ENCODE data around the gene HOXB3.
"Not testable (repeated sequence)": the region's sequence is repeated elsewhere in the genome, so short reads cannot be mapped to it uniquely, and the experiment has no call there.

Gene HOXB3

GRCh38 chr17:48515925-48516900 lies 73.8 kb downstream of the HOXB3 start:
- no peak for DNase-seq

DNA sequence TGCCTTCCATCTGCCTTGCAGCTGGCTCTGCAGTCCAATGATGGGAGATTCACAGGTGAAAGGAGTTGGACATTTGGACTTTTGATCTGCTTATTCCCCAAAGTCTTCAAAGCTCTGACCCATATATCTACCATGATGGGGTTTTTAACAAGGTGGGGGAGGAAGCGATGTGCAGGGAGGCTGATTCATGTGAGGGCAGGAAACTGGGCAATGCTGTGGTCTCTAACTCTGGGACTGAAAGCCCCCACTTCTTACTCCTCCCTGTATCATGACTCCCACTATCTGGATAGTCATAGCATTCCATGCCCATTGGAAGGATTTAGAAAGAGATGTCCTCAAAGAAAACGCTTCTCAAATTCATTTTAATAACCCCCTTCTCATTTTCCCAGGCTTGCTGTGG lies 75.6 kb downstream of the HOXB3 start:
- DNase-seq = no peak

GRCh38 chr17:48513666-48514455 lies 76.2 kb downstream of the HOXB3 start:
- no peak for DNase-seq

GRCh38 chr17:48513097-48513496 lies 76.9 kb downstream of the HOXB3 start:
- DNase-seq = no peak

DNA sequence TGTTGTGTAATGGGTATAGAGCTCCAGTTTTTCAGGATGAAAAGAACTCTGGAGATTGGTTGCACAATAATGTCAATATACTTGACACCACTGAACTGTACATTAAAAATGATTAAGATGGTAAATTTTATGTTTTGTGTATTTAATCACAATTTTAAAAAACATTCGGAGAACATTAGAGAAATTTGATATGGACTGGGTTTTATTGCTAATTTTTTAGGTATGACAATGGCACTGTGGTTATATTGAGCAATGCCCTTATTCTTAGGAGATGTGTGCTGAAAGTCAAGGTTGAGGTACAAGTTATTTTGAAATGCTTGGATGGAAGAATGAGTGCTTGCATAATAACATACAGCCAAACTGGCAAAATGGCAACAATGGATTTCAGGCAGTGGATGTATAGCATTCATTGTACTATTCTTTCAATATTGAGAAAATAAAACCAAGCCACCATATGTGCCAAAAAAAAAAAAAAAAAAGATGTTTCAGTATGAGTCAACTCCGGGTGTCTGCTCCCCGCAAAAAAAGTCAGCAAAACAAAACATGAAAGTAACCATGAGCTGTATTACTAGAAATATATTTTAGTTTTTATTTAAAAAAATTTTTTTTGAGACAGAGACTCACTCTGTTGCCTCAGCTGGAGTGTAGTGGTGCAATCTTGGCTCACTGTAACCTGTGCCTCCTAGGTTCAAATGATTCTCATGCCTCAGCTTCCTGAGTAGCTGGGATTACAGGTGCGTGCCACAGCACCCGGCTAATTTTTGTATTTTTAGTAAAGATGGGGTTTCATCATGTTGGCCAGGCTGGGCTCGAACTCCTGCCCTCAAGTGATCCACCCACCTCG lies 79.1 kb downstream of the HOXB3 start:
- no peak for DNase-seq

DNA sequence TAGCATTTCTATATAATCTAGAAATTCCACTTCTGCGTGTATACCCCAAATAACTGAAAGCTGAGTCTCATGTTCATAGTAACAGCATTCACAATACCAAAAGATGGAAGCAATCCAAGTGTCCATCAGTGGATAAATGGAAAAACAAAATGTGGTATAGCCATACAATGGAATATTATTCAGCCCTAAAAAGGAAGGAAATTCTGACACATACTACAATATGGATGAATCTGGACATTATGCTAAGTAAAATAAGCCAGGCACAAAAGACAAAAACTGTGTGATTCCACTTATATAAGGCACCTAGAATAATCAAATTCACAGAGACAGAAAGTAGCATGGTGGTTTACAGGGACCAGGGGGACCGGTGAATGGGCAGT lies 79.7 kb downstream of the HOXB3 start:
- DNase-seq = no peak

DNA sequence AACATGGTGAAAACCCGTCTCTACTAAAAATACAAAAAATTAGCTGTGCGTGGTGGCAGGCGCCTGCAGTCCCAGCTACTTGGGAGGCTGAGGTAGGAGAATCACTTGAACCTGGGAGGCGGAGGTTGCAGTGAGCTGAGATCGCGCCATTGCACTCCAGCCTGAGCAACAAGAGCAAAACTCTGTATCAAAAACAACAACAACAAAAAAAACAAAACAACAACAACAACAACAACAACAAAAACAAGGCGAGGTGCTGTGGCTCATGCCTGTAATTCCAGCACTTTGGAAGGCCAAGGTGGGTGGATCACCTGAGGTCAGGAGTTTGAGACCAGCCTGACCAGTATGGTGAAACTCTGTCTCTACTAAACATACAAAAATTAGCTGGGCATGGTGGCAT lies 80.3 kb downstream of the HOXB3 start:
- not testable (repeated sequence) for DNase-seq

GRCh38 chr17:48506246-48506645 lies 83.8 kb downstream of the HOXB3 start:
- DNase-seq = no peak

GRCh38 chr17:48505788-48506187 lies 84.3 kb downstream of the HOXB3 start:
- DNase-seq = peak; percentile 99

DNA sequence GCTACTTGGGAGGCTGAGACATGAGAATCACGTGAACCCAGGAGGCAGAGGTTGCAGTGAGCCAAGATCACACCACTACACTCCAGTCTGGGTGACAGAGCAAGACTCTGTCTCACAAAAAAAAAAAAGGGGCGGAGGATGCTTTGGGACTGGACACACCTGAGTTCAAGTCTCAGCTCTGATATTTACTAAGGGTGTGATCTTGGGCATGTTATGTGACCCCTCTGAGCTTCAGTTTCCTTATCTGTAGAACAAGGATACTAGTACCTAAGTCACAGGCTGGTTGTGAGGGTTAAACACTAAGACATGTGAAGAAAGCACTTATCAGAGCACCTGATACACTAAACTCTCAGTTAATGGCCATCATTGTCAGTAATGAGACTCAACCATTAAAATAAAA lies 85.1 kb downstream of the HOXB3 start:
- no peak for DNase-seq

- DNase-seq = no peak
Observed at GRCh38 chr17:48503747-48504146, 86.3 kb downstream of the HOXB3 start.

DNA sequence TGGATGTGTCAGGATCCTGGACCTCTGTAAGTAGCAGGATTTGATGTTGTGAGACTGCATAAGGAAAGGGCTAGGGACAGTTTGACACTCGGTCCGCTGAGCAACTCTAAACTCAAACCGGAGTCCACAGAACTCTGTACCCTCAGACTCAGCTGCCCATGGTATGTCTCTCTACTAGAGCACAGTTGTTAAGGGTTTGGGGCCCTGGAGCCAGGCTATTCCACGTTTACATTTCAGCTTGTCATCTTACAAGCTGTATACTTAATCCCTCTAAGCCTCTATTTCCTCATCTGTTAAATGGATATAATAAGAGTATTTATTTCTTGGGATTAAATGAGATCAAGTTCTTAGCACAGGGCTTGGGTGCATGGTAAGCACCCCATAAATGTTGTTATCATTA lies 87.1 kb downstream of the HOXB3 start:
- no peak for DNase-seq

GRCh38 chr17:48502312-48502711 lies 87.7 kb downstream of the HOXB3 start:
- no peak for DNase-seq

GRCh38 chr17:48500435-48501426 lies 89.3 kb downstream of the HOXB3 start:
- no peak for DNase-seq

GRCh38 chr17:48499735-48500434 lies 90.2 kb downstream of the HOXB3 start:
- no peak for DNase-seq

GRCh38 chr17:48499248-48499647 lies 90.8 kb downstream of the HOXB3 start:
- DNase-seq = no peak
